ENCODE measurements around the gene GPHN. TPM values are rescaled to one million over a fixed set of nuclear protein-coding genes. Genes with fewer than 3 reads are reported as not detected.
A peak's percentile ranks its signal among the peaks of the same experiment; 100 is the strongest.

The GPHN gene
- total RNA-seq, 1 donor from 2014 or later, result 27.0 TPM

- no peak for TF ChIP-seq CTCF (IDR thresholded peaks at IDR 0.05)
- intact Hi-C loops (cut with DNase I), result no loop called here
Observed at GRCh38 chr14:66503532-66503931, 4.4 kb upstream of the GPHN start.

GRCh38 chr14:66507181-66507721 is 696 bp upstream of the GPHN start:
- Histone ChIP-seq H3K27me3 (ENCODE audit: low read depth) (no peaks in the 10 kb centered on the region), H3K4me3 (peak overlapping the region; percentile 90), H3K4me1 (peaks cover 24% of the 10 kb centered on the region), H3K27ac (peak overlapping the region; percentile 86), H3K36me3 (no peaks in the 10 kb centered on the region), H3K9me3 (no peaks in the 10 kb centered on the region)
- intact Hi-C loops (cut with DNase I), result no loop called here
- DNase-seq (no peak), ATAC-seq (peak; percentile 32 to 52)
- no peak for TF ChIP-seq CTCF (IDR thresholded peaks at IDR 0.05)

More at GRCh38 chr14:66503532-66503931, 4.4 kb upstream of the GPHN start:
- Histone ChIP-seq H3K4me3 (no peak overlapping the region), H3K4me1 (peaks cover 8% of the 10 kb centered on the region), H3K27ac (no peak overlapping the region), H3K27me3 (ENCODE audit: low read depth) (no peaks in the 10 kb centered on the region), H3K9me3 (no peaks in the 10 kb centered on the region), H3K36me3 (no peaks in the 10 kb centered on the region)
- ATAC-seq (no peak), DNase-seq (no peak)

GRCh38 chr14:66508547-66508845 is 549 bp downstream of the GPHN start:
- H3K4me3 ChIP-seq, result peak overlapping the region; percentile 90
- peaks cover 29% of the 10 kb centered on the region for H3K4me1 ChIP-seq
- DNase-seq, result no peak
- no peaks in the 10 kb centered on the region for H3K36me3 ChIP-seq
- H3K27ac ChIP-seq, result peak overlapping the region; percentile 86
- no peak for TF ChIP-seq CTCF (IDR thresholded peaks at IDR 0.05)
- no peaks in the 10 kb centered on the region for H3K27me3 ChIP-seq (ENCODE audit: low read depth)
- intact Hi-C loops (cut with DNase I), result no loop called here
- H3K9me3 ChIP-seq, result no peaks in the 10 kb centered on the region
- no peak for ATAC-seq

GRCh38 chr14:66508846-66509621 is 1.1 kb downstream of the GPHN start:
- no peak for TF ChIP-seq CTCF (IDR thresholded peaks at IDR 0.05)
- Histone ChIP-seq H3K9me3 (no peaks in the 10 kb centered on the region), H3K4me1 (peaks cover 33% of the 10 kb centered on the region), H3K27me3 (ENCODE audit: low read depth) (no peaks in the 10 kb centered on the region), H3K36me3 (no peaks in the 10 kb centered on the region), H3K27ac (peak overlapping the region; percentile 86), H3K4me3 (peak overlapping the region; percentile 90)
- ATAC-seq (peak; percentile 32 to 33), DNase-seq (peak; percentile 49)
- intact Hi-C loops (cut with DNase I), result no loop called here

- H3K4me1 ChIP-seq, result peaks cover 38% of the 10 kb centered on the region
Observed at GRCh38 chr14:66509874-66510273, 1.9 kb downstream of the GPHN start.

More at GRCh38 chr14:66509874-66510273, 1.9 kb downstream of the GPHN start:
- Histone ChIP-seq H3K27me3 (ENCODE audit: low read depth) (no peaks in the 10 kb centered on the region), H3K27ac (no peak overlapping the region), H3K36me3 (no peaks in the 10 kb centered on the region), H3K4me3 (peak overlapping the region; percentile 90), H3K9me3 (no peaks in the 10 kb centered on the region)
- TF ChIP-seq CTCF (IDR thresholded peaks at IDR 0.05), result no peak
- no peak for ATAC-seq
- DNase-seq, result no peak
- intact Hi-C loops (cut with DNase I), result no loop called here

Measured in lower lobe of right lung (tissue), 2 donors.